GM12864 (cell line): ENCODE data around the gene PHRF1.

Experiments used
- DNase-seq: peaks from one replicate; pipeline ENCODE4 v3.0.0-alpha.2; 2011; ENCODE audit warnings: low read depth
- H3K4me3 ChIP-seq: 2 replicates; pipeline ENCODE4 v1.5.1; 2011; ENCODE audit warnings: mild to moderate bottlenecking, low read depth, low read length, control low read depth
- CTCF ChIP-seq: IDR thresholded peaks from 2 replicates; pipeline ENCODE4 v1.5.1; 2011; ENCODE audit warnings: low read depth, mild to moderate bottlenecking, moderate library complexity, low read length, control low read depth, inconsistent platforms; ENCODE audit errors: missing control alignments

PHRF1 gene

DNA sequence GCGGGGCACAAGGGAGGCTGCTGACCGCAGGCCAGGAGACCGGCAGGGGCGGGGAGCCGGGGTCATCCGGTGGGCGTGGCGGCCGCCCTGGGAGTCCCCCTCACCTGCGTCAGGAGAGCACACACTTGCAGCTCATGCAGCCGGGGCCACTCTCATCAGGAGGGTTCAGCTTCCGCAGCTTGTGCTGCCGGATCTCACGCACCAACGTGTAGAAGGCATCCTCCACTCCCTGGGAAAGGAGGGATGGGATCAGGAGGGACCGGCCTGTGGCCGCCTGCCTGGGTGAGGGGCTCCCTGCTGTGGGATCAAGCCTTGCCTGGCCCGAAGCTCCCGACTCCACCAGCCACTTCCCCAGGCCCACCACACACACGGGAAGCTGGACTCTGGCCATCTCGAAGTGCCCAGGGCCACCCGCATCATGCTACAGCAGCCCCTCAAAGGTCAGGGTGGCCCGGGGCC is 43.7 kb upstream of the PHRF1 start:
- DNase-seq = no peak
- H3K4me3 ChIP-seq = no peak overlapping the region
- no peak for TF ChIP-seq CTCF

GRCh38 chr11:532986-533585 is 43.2 kb upstream of the PHRF1 start:
- no peak overlapping the region for H3K4me3 ChIP-seq
- DNase-seq = no peak
- no peak for TF ChIP-seq CTCF

- TF ChIP-seq CTCF = no peak
- H3K4me3 ChIP-seq = peak overlapping the region; percentile 94
- no peak for DNase-seq
Observed at GRCh38 chr11:533586-534395, 42.5 kb upstream of the PHRF1 start.

DNA sequence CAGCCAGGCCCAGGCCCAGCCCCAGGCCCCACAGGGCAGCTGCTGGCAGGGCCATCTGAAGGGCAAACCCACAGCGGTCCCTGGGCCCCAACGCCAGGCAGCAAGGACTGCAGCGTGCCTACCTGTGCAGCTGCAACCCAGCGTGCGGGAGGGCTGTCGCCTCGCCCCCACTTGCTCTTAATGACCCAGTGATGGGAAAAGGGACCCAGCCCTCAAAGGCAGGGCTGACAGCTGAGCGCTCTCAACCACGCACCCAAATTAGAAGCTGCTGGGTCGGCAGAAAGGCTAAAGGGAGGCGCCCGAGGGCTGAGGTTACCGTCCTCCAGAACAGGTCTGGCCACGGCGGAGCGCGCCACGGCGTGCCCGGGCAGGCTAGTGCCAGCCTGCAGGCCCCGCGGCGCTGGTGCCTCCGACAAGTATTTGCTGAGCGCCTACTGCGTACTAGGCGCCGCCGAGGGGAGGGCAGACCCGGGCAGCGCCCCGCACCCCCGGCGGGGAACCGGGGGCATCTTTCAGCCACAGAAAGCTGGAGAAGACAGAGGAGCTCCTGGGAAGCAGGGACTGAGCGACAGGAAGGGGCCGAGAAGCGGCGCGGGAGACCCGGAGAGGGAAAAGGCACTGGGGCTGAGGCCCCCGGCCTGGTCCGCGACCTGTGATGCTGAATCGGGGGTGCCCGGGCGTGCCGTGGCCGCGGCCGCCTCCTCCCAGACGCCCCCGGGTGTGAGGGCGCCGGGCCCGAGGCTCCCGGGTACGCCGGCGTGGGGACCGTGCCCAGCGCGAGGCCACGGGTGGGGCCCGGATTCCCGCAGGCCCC is 41.7 kb upstream of the PHRF1 start:
- no peak for TF ChIP-seq CTCF
- DNase-seq = no peak
- peak overlapping the region; percentile 94 for H3K4me3 ChIP-seq

- H3K4me3 ChIP-seq = peak overlapping the region; percentile 94
- TF ChIP-seq CTCF = peak; percentile 3
- DNase-seq = no peak
Observed at GRCh38 chr11:535210-535518, 41.1 kb upstream of the PHRF1 start.

DNA sequence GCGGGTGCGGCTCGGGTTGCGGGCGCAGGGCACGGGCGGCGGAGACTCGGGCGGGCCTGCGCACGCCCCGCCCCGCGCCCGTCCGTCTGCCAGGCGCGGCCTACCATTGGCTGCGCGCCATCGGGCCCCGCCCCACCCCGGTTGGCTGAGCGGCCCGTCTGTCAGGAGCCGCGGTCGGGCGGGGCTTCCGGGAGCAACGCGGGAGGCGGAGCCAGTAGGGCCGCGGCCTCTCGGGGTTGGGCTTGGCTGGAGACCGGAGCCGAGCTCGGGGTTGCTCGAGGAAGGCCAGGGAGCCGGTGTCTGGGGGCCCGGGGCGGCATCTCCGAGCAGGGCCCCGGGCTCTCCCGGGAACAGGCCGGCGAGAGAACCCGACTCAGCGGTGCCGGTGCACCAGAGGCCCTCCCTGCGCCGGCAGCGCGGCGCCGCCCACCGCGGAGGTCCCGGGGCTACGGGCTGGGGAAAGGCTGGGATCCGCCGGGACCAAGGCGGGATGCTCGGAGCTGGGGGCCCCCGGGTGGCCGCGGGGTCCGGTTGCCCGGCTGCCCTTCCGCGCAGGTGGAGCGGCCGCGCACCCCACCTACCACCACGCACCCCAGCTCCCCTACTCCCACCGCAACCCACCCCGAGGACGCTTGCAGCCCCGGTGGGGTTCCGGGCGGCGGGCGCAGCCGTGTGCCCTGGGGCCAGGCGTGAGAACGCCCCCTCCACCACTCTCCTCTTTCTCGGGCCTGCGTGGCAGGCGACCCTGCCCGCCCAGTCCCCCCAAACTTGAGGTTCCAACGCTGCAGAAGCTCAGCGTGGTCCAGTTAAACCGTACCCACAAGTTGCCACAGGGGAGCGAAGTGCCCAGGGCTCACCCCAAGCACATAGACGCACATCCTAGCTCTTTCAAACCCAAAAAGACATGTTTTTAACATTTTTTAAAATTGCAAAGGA is 40.5 kb upstream of the PHRF1 start, which contains the start of gene HRAS:
TSS of gene HRAS (minus strand) at position 58 of the 936 bp plus-strand sequence.
- peak; percentile 0 for TF ChIP-seq CTCF
- DNase-seq = peak; percentile 78
- H3K4me3 ChIP-seq = peak within 1 kb of the TSS; percentile 94
